GM12873 (cell line): ENCODE measurements around the gene ANAPC2.

Source experiments
- TF ChIP-seq, protein P1 (sequence below): IDR thresholded peaks from 2 replicates; pipeline ENCODE4 v1.5.1; 2012; ENCODE audit warnings: low read depth, mild to moderate bottlenecking, moderate library complexity, low read length, control low read depth; ENCODE audit not compliant: insufficient read depth; ENCODE audit errors: missing control alignments

The ANAPC2 gene

GRCh38 chr9:137128158-137128861 lies 60.0 kb downstream of the ANAPC2 start:
- TF ChIP-seq, protein P1, sequence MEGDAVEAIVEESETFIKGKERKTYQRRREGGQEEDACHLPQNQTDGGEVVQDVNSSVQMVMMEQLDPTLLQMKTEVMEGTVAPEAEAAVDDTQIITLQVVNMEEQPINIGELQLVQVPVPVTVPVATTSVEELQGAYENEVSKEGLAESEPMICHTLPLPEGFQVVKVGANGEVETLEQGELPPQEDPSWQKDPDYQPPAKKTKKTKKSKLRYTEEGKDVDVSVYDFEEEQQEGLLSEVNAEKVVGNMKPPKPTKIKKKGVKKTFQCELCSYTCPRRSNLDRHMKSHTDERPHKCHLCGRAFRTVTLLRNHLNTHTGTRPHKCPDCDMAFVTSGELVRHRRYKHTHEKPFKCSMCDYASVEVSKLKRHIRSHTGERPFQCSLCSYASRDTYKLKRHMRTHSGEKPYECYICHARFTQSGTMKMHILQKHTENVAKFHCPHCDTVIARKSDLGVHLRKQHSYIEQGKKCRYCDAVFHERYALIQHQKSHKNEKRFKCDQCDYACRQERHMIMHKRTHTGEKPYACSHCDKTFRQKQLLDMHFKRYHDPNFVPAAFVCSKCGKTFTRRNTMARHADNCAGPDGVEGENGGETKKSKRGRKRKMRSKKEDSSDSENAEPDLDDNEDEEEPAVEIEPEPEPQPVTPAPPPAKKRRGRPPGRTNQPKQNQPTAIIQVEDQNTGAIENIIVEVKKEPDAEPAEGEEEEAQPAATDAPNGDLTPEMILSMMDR, result no peak

GRCh38 chr9:137127301-137128157 lies 60.8 kb downstream of the ANAPC2 start:
- TF ChIP-seq, protein P1, result no peak

- TF ChIP-seq, protein P1, result no peak
Observed at GRCh38 chr9:137126786-137127185, 61.6 kb downstream of the ANAPC2 start.
